Nephron progenitor cell (in vitro differentiated cells): ENCODE results near the gene CD38.

Source experiments
- DNase-seq: peaks from one replicate; pipeline ENCODE4 v3.0.0; 2021
- H3K27ac Mint-ChIP-seq: 2 replicates; pipeline ENCODE4 v1.8.0; 2021; ENCODE audit warnings: mild to moderate bottlenecking, moderate library complexity, mixed read lengths
- H3K27me3 Mint-ChIP-seq: 2 replicates; pipeline ENCODE4 v1.8.0; 2021; ENCODE audit warnings: mild to moderate bottlenecking, low read depth, mixed read lengths; ENCODE audit not compliant: poor library complexity
- H3K36me3 Mint-ChIP-seq: 2 replicates; pipeline ENCODE4 v1.8.0; 2021; ENCODE audit warnings: low read depth, mixed read lengths
- H3K4me1 Mint-ChIP-seq: 2 replicates; pipeline ENCODE4 v1.8.0; 2021; ENCODE audit warnings: mixed read lengths
- H3K4me3 Mint-ChIP-seq: 2 replicates; pipeline ENCODE4 v1.8.0; 2021; ENCODE audit warnings: mild to moderate bottlenecking, moderate library complexity, mixed read lengths
- H3K9me3 Mint-ChIP-seq: 2 replicates; pipeline ENCODE4 v1.8.0; 2021; ENCODE audit warnings: mild to moderate bottlenecking, moderate library complexity, mixed read lengths
- TF ChIP-seq, protein P1 (sequence below): fragments of 200-600 bp; sonication (generic); IDR thresholded peaks from 2 replicates; pipeline ENCODE4 v1.5.0; 2021; ENCODE audit warnings: antibody characterized with exemption

CD38 gene

GRCh38 chr4:15884666-15885065 lies 106.5 kb downstream of the CD38 start:
- H3K27ac Mint-ChIP-seq = no peak overlapping the region
- TF ChIP-seq, protein P1, sequence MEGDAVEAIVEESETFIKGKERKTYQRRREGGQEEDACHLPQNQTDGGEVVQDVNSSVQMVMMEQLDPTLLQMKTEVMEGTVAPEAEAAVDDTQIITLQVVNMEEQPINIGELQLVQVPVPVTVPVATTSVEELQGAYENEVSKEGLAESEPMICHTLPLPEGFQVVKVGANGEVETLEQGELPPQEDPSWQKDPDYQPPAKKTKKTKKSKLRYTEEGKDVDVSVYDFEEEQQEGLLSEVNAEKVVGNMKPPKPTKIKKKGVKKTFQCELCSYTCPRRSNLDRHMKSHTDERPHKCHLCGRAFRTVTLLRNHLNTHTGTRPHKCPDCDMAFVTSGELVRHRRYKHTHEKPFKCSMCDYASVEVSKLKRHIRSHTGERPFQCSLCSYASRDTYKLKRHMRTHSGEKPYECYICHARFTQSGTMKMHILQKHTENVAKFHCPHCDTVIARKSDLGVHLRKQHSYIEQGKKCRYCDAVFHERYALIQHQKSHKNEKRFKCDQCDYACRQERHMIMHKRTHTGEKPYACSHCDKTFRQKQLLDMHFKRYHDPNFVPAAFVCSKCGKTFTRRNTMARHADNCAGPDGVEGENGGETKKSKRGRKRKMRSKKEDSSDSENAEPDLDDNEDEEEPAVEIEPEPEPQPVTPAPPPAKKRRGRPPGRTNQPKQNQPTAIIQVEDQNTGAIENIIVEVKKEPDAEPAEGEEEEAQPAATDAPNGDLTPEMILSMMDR = no peak
- no peaks in the 10 kb centered on the region for H3K9me3 Mint-ChIP-seq
- H3K27me3 Mint-ChIP-seq = peaks cover 16% of the 10 kb centered on the region
- H3K4me3 Mint-ChIP-seq = no peak overlapping the region
- H3K4me1 Mint-ChIP-seq = peaks cover 5% of the 10 kb centered on the region
- DNase-seq = no peak
- H3K36me3 Mint-ChIP-seq = no peaks in the 10 kb centered on the region

GRCh38 chr4:15885422-15885821 lies 107.3 kb downstream of the CD38 start:
- peaks cover 5% of the 10 kb centered on the region for H3K4me1 Mint-ChIP-seq
- TF ChIP-seq, protein P1 = no peak
- peaks cover 21% of the 10 kb centered on the region for H3K27me3 Mint-ChIP-seq
- no peaks in the 10 kb centered on the region for H3K36me3 Mint-ChIP-seq
- no peak overlapping the region for H3K4me3 Mint-ChIP-seq
- no peak for DNase-seq
- no peaks in the 10 kb centered on the region for H3K9me3 Mint-ChIP-seq
- H3K27ac Mint-ChIP-seq = no peak overlapping the region

DNA sequence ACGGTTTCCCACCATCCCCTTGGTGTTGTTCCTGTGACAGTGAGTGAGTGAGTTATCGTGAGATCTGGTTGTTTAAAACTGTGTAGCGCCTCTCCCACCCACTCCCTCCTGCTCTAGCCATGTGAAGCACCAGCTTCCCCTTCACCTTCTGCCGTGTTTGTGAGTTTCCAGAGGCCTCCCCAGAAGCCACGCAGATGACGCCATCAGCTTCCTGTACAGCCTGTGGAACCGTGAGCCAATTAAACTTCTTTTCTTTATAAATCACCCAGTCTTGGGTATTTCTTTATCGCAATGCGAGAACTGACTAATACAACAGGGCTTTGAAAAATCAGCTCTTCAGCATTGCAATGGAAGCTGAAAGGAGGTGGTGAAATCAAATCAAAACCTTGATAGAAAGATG lies 110.4 kb downstream of the CD38 start:
- no peak for DNase-seq
- TF ChIP-seq, protein P1 = no peak
- no peaks in the 10 kb centered on the region for H3K9me3 Mint-ChIP-seq
- no peaks in the 10 kb centered on the region for H3K4me1 Mint-ChIP-seq
- H3K4me3 Mint-ChIP-seq = no peak overlapping the region
- no peak overlapping the region for H3K27ac Mint-ChIP-seq
- H3K36me3 Mint-ChIP-seq = no peaks in the 10 kb centered on the region
- peaks cover 15% of the 10 kb centered on the region for H3K27me3 Mint-ChIP-seq

- no peaks in the 10 kb centered on the region for H3K36me3 Mint-ChIP-seq
Measured at GRCh38 chr4:15890246-15890829, 112.2 kb downstream of the CD38 start.

DNA sequence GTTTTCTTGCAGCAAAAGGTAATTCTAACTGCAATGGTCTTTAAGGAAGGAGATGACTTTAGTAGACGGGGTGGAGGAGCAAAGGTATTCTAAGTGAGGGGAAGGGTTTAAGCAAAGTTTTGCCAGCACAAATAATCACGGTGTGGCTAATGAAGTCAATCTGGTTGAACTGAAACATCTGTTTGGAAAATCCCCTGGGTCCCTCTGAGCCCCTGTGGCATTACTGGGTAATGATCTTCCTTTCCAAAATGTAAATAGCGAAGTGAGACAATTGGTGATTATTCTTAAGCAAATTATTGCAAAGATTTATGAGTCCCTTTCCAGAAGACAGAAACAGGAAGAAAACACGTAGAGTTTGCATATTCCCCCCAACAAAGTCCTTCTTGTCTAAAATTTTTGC lies 113.2 kb downstream of the CD38 start:
- Mint-ChIP-seq H3K27ac (no peak overlapping the region), H3K27me3 (peaks cover 8% of the 10 kb centered on the region), H3K36me3 (no peaks in the 10 kb centered on the region), H3K9me3 (no peaks in the 10 kb centered on the region), H3K4me3 (no peak overlapping the region), H3K4me1 (no peaks in the 10 kb centered on the region)
- TF ChIP-seq, protein P1 = no peak
- DNase-seq = no peak

More at GRCh38 chr4:15890246-15890829, 112.2 kb downstream of the CD38 start:
- Mint-ChIP-seq H3K4me1 (no peaks in the 10 kb centered on the region), H3K4me3 (no peak overlapping the region), H3K27ac (no peak overlapping the region), H3K9me3 (no peaks in the 10 kb centered on the region), H3K27me3 (peaks cover 9% of the 10 kb centered on the region)
- no peak for DNase-seq
- TF ChIP-seq, protein P1 = no peak

DNA sequence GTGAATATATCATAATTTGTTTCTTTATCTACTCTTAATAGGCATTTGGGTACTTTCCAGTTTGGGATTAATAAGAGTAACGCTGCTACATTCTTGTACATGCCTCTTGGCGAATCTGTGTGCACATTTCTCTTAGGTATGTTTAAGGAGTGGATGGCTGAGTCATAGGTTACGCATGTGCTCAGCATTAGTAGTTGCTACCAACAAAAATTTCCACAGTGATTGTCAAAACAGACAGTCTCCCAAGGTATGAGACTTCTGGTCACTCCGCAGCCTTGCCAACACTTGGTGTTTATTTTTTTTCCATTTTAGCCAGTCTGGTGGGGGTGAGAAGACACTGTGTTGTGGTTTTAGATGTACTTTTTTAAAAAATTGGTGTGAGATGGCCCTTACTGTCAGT lies 115.8 kb downstream of the CD38 start:
- TF ChIP-seq, protein P1 = no peak
- Mint-ChIP-seq H3K4me1 (no peaks in the 10 kb centered on the region), H3K27ac (no peak overlapping the region), H3K9me3 (no peaks in the 10 kb centered on the region), H3K4me3 (no peak overlapping the region), H3K27me3 (peaks cover 4% of the 10 kb centered on the region), H3K36me3 (no peaks in the 10 kb centered on the region)
- DNase-seq = no peak
